Left cardiac atrium (tissue), 4 donors: ENCODE measurements around the gene FURIN. TPM values are rescaled to one million over a fixed set of nuclear protein-coding genes. Genes with fewer than 3 reads are reported as not detected.
A peak's percentile ranks its signal among the peaks of the same experiment; 100 is the strongest.
"Not testable (repeated sequence)": the region's sequence is repeated elsewhere in the genome, so short reads cannot be mapped to it uniquely, and the experiment has no call there.

Source experiments
- ATAC-seq, 2 donors: fragments of 200-7000 bp; cut with Tn5 transposase; one replicate each; pipeline ENCODE4 v1.9.1; 2020; ENCODE audit warnings: mild to moderate bottlenecking in 2 of 2, moderate library complexity in 2 of 2
- DNase-seq: peaks from one replicate; pipeline ENCODE4 v3.0.0-alpha.2; 2020
- intact Hi-C, 2 donors: fragments of 100-400 bp; cut with DNase I; formaldehyde crosslinking; loops; one replicate each; pipeline versions ENCODE4 v1.14.1 to v1.15.1; 2022 to 2023
- total RNA-seq, 2 donors: library from RNA; stranded (reverse); fragmentation: NEBNext Ultra II Directional; extraction: Animal tissue kit (Norgen Biotek cat#: 25700); gene quantifications; one replicate each; pipeline ENCODE4 v1.2.1, GENCODE V29; 2021
- donor health status: DM: no; HTN: yes; CAD: no.
- donor health status: DM: no; HTN: yes; CAD: no; lungs with severe emphysema.
- donor health status: DM: yes; HTN: yes; CAD: no.
- donor health status: Dilated cardiomyopathy.

The FURIN gene
- total RNA-seq, 2 donors from 2014 or later = 57.7 to 78.6 TPM

DNA sequence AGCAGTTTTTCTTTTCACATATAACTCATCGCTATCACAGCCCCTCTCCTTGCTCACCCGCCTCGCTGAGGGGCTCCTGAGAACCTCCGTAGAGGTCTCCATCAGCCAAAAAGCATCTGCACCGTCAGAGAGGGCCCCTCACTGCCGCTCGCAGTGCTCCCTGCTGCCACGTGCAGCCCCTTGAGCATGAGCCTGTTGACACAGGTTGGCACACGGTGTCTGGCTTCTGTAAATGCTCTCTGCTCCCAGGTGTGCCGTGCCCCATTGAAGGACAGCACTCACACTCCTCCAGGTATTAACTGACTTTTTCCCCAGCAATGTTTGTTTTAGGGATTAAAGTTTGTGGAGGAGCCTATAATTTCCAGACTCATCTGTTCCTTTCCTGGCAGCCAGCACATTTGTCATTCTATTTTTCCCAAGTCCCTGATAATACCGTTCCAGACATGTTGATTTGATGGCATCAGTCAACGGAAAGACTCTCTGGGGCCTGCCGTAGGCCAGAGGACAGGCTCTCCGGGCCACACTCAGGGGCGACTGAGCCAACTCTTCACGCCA is 2.1 kb upstream of the FURIN start:
- intact Hi-C loops = no loop called here
- DNase-seq (no peak), ATAC-seq (no peak)

DNA sequence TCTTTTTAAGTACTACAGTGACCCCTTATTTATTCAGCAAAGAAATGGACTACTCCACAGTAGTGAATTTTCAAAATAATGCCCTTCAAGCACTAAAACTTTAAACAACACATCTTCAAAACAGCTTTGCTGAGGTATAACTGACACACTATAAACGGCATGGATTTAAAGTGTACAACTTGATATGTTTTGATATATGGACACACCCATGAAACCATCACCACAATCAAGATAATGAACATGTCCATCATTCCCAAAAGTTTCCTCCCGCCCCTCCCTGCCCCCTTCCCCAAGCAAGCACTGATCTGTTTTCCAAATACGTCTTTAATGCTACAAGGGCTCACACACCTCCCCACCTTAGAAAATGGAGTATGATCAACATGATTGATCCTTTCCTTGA is 1.6 kb upstream of the FURIN start:
- ATAC-seq (no peak), DNase-seq (no peak)
- intact Hi-C loops = no loop called here

DNA sequence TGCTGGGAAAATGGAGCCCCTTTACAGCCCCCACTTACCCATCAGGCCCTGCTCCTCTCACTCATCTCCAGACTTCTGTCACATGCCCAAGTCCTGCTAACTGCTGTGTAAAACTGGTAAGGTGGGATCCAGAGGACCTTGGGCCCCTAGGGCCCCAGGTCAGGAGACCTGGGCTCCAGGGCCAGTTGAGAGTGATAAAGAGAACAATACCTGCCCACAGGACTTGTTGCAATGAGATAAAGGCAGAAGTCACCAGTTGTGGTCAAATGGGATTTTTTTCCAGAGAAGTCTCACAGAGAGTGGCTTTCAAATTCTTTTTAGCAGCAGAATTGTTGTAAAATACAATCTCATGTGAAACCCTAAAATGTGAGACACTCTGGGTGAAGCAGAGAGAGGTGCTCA is 753 bp downstream of the FURIN start:
- intact Hi-C loops = no loop called here
- DNase-seq (no peak), ATAC-seq (no peak)

DNA sequence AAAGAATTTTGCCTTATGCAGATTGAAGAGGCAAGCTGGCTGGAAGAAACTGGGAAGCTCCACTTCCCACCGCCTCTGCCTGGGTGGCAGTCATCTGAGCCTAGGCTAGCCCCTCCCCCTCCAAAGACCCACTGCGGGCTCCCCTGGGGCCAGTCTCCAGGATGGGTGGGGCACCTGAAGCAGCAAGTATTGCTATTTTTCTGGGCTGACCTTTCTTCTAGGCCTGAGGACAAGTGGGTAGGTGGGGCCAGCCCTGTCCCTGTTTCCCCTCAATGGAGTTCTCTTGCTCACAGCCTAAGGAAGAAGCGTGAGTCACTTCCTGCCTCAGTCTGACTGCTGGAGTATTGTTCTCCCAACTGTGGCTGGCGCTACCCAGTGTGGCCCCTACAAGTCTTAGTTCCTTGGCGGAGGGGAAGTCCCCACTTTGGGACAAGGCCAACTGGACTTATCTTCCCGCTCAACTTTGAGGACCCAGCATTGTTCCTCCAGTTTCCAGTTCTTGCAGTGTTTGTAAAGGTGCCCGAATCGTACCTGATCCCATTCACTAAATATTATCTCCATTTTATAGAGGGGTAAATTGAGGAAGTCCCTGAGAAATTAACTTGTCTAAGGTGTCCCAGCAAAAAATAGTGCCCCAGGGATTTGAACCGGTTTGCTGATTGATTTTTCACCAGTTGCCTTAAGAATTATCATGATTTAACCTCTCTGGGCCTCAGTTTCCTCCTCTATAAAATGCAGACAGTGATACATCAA is 1.4 kb downstream of the FURIN start:
- ATAC-seq = peak; percentile 53 to 83
- peak; percentile 89 for DNase-seq
- intact Hi-C loops = no loop called here

DNA sequence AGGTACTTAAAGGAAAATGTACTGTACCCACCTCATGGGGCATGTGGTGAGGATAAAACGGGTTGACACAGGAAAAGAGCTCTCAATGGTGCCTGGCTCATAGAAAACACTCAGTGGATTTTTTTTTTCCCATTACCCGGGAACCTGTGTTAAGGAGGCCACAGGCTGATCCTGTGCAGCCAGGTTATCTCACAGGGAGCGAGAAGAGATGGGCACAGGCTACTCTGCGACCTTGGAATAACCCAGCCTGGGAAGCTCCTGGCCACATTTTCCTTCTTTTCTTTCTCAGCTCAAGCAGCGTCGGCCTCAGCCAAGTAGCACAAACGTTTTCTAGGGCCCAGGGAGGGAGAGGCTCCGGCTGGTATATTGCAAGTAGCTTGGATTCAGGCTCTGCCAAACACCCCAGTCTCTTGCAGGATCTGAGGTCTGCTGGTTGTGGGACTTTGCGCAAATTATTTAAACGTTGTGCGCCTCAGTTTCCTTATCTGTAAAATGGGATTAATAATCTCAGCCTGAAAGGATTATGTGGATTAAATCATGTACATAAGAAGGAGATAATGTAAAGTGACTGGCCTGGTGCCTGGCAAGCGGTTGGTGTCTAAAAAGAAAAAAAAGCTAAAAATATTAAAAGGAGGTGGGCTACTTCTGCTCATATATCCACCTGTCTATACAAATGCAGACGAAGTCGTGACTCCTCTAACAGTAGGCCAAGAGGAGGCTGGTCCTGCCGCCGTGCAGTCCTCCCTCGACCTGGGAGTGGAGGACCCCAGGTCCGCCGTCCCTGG is 2.2 kb downstream of the FURIN start:
- DNase-seq (no peak), ATAC-seq (peak; percentile 8 to 29)
- intact Hi-C loops = no loop called here

DNA sequence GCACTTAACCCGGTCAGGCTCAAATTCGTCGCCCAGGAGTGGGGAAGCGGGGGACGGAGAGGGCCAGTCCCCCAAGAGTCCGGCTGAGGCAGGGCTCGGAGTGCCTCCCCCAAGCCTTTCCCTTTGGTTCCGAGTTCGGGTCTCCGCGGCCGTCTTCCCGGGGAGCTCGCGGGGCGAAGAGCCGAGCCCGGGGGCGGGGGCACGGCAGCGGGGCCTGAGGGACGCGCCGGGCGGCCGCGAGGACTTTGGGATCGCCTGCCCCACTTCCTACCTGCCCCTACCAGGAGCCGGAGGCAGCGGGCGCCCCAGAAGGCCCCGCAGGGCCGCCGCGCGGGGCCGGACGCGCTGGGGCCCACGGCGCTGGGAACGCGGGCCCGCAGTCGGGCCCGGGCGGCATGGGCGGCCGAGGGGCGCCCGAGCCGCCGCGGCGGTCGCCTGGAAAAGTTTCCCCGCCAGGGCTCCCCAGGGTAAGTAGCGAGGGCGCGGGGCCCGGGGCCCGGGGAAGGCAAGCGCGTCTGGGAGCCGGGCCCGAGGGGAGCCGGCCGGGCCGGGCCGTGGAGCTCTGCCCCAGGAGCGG is 2.8 kb downstream of the FURIN start:
- DNase-seq (no peak), ATAC-seq (peak; percentile 8 to 32)
- intact Hi-C loops = no loop called here

DNA sequence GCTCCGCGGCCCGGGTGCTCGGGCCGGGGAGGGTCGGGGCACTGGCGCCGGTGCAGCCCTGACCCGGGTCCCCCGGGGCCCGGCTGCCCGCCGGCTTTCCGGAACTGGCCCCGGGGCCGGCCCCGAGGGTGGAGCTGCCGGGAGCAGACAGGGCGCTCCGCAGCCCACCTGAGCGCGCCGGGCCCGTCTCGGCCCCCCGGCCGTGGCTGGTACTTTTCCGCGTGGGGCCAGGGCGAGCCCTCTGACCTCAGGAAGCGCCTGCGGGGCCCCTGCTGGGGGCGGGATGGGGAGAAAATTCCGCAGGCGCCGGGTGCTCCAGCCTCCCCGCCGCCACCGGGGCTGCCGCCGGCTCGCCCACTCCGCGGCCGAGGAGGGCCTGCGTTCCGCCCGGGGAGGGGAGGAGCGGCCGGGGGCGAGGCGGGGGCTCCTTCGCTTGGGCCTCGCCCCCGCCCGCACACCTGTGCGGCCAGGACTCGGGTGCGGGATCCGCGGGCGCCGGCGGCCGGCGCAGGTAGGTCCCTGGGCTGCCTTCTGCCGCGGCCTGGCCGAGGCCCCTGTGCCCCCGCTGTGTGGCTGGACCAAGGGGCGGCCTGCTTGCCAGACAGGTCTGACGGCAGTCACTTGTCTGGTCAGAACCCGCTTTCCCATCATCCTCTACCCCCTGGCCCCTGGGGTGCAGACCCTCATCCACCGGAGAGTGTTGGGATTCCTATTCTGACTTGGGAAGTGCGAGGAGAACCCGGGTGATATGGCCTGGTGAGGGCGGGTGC is 3.5 kb downstream of the FURIN start:
- DNase-seq (no peak), ATAC-seq (peak; percentile 8 to 28)
- intact Hi-C loops = no loop called here

DNA sequence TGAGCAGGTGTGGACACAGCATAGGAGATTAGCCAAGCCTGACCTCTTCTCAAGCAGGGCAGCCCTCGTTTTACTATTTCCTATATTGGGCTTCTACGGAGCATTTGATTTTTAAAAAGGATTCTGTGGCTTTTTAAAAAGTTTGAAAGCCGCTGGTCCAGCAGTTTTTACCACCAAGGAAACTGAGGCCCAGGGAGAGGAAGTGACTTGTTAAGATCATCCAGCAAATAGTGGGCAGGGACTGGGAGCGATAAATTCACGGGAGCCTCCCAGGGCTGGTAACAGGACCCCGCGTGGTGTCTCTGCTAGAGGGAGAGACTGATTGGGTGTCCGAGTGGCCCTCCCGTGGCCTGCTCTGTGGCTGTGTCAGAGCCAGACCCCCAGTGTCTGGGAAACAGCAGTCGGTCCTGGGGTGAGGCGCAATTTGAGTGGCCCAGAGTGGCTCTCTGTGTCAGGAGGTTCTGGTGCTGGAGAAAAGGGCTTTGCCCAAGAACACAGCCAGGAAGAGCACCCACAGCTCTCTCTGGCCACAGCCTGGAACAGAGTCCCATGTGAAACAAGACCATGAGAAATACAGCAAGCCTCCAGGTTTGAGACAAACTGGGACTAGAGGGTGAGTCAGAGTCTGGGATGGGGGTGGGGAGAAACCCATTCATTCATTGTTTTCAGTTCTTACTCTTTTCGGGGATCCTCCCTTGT is 4.2 kb downstream of the FURIN start:
- DNase-seq (no peak), ATAC-seq (peak; percentile 16 to 33)
- intact Hi-C loops = no loop called here

DNA sequence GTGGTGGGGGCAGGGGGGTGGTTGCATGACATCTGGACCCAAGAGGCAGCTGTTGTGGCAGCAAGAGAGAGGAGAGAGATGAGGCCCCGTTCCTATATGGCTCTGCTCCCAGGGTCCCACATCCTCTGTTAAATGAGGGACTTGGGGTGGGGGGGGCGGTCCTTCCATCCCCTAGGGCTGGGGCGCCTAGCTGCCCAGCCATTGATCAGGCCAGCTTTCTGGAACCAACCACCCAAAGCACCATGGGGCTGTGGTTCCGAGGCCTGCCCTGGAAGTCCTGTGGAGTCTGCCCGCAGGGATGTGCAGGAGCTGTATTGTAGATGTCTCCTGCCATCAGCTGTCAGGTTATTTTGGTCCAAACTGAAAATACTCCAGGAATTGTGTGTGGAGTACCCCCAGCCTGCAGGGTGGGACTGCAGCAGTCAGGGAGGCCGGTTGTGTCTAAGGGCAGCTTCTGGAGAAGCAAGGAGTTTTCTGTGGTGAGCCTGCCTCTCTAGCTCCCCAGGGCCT is 5.2 kb downstream of the FURIN start:
- no peak for ATAC-seq
- intact Hi-C loops = no loop called here
- no peak for DNase-seq

DNA sequence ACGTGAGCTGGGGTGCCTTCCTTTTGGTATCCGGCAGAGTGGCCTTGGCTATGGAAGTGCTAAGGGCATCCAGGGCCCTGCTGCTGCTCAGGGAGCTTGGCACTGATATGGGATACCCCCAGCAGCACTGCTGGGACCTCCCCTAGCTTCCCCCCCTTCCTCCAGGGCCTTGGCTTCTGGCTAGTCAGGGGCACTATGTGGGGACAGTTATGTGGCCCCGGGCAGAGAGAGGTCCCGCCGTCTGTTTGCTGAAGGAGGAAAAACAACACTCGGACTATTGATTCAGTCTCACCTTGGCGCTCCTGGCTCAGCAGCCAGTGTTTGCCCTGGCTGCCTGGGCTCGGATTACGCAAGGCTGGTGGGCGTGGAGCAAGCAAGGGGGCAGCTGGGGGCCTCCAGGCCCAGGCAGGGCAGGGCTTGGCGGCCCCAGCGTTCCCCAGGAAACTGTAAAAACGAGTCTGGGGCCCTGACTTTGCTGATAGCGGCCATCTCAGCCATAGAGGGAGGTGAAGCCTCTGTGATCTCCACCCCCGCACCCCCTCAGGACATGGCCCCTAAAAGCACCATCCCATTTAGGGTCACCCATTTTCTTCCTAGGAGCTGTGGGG is 5.7 kb downstream of the FURIN start:
- intact Hi-C loops = no loop called here
- DNase-seq (no peak), ATAC-seq (no peak)

DNA sequence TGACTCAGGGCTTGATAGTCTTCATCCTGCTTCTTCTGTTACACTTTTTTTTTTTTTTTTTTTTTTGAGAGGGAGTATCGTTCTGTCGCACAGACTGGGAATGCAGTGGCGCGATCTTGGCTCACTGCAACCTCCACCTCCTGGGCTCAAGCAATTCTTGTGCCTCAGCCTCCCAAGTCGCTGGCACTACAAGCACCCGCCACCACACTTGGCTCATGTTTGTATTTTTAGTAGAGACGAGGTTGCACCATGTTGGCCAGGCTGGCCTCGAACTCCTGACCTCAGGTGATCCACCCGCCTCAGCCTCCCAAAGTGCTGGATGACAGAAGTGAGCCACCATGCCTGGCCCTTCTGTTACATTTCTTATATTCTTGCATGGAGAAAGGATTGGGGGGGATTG is 6.6 kb downstream of the FURIN start:
- ATAC-seq, DNase-seq, intact Hi-C loops: not testable (repeated sequence)

DNA sequence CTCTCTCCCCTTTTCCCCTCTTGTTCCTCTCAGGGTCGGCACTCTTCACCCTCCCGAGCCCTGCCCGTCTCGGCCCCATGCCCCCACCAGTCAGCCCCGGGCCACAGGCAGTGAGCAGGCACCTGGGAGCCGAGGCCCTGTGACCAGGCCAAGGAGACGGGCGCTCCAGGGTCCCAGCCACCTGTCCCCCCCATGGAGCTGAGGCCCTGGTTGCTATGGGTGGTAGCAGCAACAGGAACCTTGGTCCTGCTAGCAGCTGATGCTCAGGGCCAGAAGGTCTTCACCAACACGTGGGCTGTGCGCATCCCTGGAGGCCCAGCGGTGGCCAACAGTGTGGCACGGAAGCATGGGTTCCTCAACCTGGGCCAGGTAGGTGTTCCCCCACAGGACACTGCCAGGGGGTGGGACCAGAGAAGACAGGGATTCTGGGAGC is 7.2 kb downstream of the FURIN start:
- intact Hi-C loops = no loop called here
- no peak for DNase-seq
- ATAC-seq = no peak

DNA sequence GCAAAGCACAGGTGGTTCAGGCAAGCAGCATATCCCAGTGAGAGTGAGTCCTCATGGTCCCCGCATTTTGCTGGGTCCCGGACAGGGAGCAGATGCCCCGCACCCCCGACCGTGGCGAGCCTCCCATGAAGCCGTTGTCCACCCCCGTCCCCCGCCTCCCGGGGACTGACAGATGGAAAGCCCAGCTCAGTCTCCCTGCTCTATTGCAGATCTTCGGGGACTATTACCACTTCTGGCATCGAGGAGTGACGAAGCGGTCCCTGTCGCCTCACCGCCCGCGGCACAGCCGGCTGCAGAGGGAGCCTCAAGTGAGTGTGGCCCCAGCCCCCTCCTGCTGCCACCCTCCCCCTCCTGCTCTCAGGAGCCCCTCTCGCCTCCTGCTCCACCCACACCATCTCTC is 7.7 kb downstream of the FURIN start:
- intact Hi-C loops = no loop called here
- ATAC-seq (no peak), DNase-seq (no peak)

DNA sequence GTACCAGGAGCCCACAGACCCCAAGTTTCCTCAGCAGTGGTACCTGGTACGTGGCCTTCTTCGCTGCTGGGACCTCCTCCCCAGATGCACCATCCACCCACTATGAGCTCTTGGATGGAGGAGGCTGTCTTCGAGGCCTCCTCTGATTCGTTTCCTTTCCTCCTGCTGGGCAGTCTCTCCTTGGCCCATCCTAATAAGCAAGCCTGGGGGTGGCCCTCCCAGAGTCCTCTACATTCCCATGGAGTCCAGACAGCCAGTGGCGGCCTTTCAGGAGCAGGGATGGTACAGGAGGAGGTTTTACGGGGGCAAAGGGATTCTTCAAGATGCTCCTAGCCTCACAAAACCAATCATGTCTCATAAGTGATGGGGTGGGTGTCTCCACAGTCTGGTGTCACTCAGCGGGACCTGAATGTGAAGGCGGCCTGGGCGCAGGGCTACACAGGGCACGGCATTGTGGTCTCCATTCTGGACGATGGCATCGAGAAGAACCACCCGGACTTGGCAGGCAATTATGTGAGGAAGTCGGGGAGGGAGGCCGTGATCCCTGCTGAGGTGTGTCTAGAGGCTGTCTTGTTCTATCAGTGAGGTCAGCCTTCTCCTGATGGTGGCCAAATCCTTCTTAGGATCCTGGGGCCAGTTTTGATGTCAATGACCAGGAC is 8.3 kb downstream of the FURIN start:
- intact Hi-C loops = no loop called here
- ATAC-seq (no peak), DNase-seq (no peak)

DNA sequence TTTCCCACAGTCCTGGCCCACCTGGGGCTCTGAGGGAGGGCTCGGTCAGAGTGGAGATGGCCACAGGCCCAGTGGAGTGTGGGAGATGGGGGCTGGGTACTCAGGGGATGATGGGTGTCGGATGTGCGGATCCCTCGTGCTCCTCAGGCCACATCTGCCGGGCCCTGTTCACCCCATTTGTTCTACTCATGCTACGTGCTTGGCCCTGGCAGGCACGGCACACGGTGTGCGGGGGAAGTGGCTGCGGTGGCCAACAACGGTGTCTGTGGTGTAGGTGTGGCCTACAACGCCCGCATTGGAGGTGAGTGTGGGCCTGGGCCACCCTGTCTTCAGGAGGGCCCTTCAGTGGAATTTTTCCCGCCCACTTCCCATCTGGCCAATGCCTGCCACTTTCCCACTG is 8.9 kb downstream of the FURIN start:
- intact Hi-C loops = no loop called here
- ATAC-seq (no peak), DNase-seq (no peak)

DNA sequence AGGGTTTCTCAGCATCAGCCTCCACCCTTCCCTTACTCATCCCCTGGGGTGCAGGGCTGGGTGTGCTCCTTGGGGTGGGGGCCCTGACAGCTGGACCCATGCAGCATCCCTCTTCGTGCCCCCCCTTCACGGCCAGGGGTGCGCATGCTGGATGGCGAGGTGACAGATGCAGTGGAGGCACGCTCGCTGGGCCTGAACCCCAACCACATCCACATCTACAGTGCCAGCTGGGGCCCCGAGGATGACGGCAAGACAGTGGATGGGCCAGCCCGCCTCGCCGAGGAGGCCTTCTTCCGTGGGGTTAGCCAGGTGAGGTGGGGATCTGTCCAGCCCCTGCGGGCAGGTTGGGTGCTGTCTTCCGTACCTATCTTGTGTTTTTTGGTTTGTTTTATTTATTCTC is 9.6 kb downstream of the FURIN start:
- DNase-seq = no peak
- intact Hi-C loops = no loop called here
- no peak for ATAC-seq

DNA sequence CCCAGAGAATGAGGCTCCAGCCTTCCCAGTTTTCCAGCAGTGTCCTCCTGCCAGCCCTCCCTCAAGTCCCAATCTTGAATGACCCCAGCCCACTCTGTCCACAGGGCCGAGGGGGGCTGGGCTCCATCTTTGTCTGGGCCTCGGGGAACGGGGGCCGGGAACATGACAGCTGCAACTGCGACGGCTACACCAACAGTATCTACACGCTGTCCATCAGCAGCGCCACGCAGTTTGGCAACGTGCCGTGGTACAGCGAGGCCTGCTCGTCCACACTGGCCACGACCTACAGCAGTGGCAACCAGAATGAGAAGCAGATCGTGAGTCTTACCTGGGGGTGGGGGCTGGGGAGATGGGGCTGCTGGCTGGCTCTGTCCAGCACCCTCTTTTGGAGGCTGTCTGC is 10.3 kb downstream of the FURIN start:
- intact Hi-C loops = no loop called here
- ATAC-seq (no peak), DNase-seq (no peak)
